Stimulated activated CD4-positive, alpha-beta T cell treated with anti-CD3 and anti-CD28 coated beads, Interleukin-12 subunit alpha, Interleukin-12 subunit beta, amount 100 ng/mL, for 24 hours (primary cell): ENCODE data around the gene CCSER2.

Source experiments
- DNase-seq, 2 experiments: peaks; one replicate each; pipeline ENCODE4 v3.0.0-alpha.2; 2020; ENCODE audit warnings: low read depth in 2 of 2

CCSER2 gene

GRCh38 chr10:84547616-84548015 is 219.2 kb downstream of the CCSER2 start:
- no peak for DNase-seq

GRCh38 chr10:84548869-84549268 is 220.5 kb downstream of the CCSER2 start:
- DNase-seq: no peak

DNA sequence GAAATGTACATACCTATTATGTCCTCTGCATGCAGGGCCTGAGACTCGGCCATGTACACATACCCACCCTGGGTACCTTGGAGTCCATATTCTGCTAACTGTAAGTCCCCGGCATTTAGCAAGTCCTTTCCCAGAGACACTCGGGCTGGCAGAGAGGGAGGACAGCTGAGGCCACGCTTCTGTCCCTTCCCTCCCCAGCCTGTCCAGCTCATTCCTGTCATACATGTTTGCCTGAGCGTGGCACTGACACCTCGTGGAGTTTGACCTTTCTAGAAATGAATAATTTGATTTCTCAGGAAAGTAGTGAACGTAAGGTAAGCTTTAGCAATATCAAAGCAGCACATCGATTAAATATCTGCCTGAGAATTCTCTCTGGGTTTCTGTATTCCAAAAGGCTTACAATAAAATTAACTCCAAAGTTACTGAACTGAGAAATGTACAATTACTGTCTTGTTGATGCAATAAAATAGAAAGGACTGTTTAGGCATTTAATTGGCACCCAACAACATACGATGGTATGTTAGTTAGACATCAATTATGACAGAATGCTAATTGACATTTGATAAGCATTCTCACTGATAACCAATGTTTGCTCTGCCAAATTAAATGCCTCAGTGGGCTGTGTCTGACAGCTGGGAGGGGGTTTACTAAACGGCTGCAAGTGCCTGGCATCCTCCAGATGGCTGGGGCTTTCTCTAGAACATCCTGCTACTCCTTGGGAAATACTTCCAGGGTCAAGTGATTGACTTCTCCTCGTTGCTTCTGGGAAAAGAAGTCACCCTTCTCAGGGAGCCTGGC is 221.2 kb downstream of the CCSER2 start:
- DNase-seq: no peak

DNA sequence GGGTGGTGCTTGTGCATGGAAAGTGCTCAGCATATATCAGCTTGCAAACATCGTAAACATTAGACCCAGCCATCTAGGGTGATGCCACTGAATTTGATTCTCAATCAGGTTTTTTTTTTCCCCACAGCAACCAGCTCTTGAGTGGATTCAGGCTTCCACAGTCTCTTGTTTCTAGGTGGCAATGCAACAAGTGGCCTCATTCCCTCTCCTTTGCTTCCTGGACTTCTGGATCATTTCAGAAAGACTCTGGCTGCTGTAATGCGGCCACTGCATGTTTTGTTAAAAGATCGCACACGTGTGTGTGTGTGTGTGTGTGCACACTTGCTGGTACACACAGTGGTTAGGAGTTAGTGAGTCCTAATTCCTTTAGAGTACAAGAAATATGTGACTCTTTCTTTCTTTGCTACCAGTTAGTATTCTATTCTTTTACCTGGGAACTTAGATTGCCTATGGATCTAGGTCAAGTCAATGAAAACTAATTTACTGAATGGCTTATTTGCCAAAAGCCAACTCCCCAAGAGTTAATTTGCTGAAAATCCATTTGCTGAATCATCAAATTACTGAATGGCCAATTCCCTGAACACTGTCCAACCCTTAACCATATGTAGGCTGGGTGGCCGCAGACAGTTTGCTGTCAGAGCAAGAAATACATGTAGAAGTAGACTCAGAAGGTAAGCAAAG is 222.5 kb downstream of the CCSER2 start:
- no peak for DNase-seq

DNA sequence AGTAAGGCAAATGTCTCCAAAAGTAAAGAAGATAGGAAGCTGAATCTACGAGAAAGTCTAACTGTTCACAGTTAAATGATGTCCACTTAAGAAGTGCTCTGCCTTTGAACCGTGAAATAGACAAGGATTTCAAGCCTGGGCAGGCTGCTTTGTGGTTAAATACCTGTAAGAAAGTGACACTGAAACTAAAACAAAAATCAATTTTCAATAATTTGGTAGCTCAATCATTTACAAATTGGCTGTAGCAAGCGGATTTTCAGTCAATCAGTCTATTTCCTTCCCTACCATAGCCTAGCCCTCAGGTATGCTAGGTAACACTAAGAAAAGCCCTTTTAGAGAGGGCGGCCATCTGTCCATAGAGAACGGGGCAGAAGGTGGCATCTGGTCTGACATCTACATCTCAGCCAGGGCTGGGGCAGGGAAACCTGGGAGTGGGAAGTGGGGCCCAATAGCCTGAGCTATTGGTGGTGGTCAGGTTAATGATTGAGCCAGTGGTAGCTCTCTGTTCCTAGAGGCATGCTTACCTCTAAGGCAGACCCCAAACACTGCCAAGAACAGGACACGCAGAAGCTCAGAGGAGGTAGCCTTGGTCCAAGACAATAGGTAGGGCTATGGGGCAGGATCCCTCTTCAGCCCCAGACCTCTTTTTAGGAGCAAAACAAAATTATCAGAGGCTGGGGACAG is 223.2 kb downstream of the CCSER2 start:
- no peak for DNase-seq

DNA sequence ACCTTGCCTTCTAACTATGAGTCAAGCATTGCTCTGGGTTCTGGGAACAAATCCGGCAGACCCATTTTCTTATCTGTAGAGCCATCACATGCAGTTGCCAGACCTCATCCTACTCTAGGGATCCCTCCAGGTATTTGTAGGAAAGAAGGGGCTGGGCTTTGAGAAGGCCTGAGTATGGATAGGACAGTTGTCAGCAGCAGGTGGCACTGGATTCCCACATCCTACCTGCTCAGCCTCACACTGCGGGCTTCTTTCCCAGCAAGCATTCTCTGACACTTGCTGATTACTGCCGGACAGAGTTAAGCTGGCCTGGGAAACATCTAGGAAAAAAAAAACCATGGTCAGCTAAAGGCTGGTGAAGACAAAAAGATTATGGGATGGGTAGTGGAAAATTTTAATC is 224.1 kb downstream of the CCSER2 start:
- DNase-seq: no peak

GRCh38 chr10:84562592-84562991 is 234.2 kb downstream of the CCSER2 start:
- no peak for DNase-seq

DNA sequence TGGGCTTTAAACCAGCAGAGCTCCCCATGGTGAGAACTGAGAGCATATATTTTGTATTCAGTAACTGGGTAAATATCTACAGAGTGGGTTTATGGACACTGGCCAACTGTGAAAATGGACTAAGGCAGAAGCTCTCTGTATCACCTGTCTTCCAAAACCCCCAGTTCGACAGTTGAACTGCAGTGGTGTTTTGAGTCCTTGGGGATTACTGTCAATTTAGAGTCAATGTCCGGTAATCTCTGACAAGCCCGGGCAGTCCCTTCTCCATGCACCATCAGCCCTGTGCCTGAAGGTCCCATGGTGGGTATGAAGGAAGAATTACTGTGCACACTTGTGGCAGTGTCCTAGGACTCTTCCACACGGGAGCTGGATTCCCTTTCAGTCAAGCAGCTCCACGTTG is 235.0 kb downstream of the CCSER2 start:
- DNase-seq: no peak

- DNase-seq: no peak
Measured at GRCh38 chr10:84563868-84564267, 235.5 kb downstream of the CCSER2 start.

- no peak for DNase-seq
Measured at GRCh38 chr10:84565881-84566582, 237.6 kb downstream of the CCSER2 start.

GRCh38 chr10:84567133-84567532 is 238.7 kb downstream of the CCSER2 start:
- no peak for DNase-seq
